Osteocyte (in vitro differentiated cells): Measurements from ENCODE around the gene RASSF7. TPM values are rescaled to one million over a fixed set of nuclear protein-coding genes. Genes with fewer than 3 reads are reported as not detected.

Experiments used
- DNase-seq: peaks from one replicate; pipeline ENCODE4 v3.0.0; 2021; ENCODE audit warnings: mixed read lengths; ENCODE audit not compliant: unreplicated experiment; ENCODE audit errors: extremely low spot score
- H3K27ac Mint-ChIP-seq: one replicate; pipeline ENCODE4 v1.8.0; 2021; ENCODE audit warnings: mild to moderate bottlenecking, mixed read lengths; ENCODE audit not compliant: unreplicated experiment
- H3K27me3 Mint-ChIP-seq: one replicate; pipeline ENCODE4 v1.8.0; 2021; ENCODE audit warnings: mixed read lengths; ENCODE audit not compliant: unreplicated experiment
- H3K36me3 Mint-ChIP-seq: one replicate; pipeline ENCODE4 v1.8.0; 2021; ENCODE audit warnings: mixed read lengths; ENCODE audit not compliant: unreplicated experiment
- H3K4me1 Mint-ChIP-seq: one replicate; pipeline ENCODE4 v1.8.0; 2021; ENCODE audit warnings: mixed read lengths; ENCODE audit not compliant: unreplicated experiment
- H3K4me3 Mint-ChIP-seq: one replicate; pipeline ENCODE4 v1.8.0; 2021; ENCODE audit warnings: mild to moderate bottlenecking, moderate library complexity, mixed read lengths; ENCODE audit not compliant: unreplicated experiment
- H3K9me3 Mint-ChIP-seq: one replicate; pipeline ENCODE4 v1.8.0; 2021; ENCODE audit warnings: mixed read lengths; ENCODE audit not compliant: unreplicated experiment
- CTCF ChIP-seq: fragments of 200-600 bp; sonication (generic); IDR thresholded peaks from 2 replicates; pipeline ENCODE4 v1.5.0; 2021; ENCODE audit warnings: antibody characterized with exemption, mild to moderate bottlenecking, moderate library complexity
- total RNA-seq: library from RNA; stranded (reverse); gene quantifications from 2 replicates; pipeline ENCODE4 v1.2.1, GENCODE V29; 2021

The RASSF7 gene
- total RNA-seq, 1 donor from 2014 or later = 8.0 TPM

- Mint-ChIP-seq H3K4me3 (no peak overlapping the region), H3K9me3 (no peaks in the 10 kb centered on the region), H3K36me3 (peaks cover 31% of the 10 kb centered on the region), H3K27me3 (no peaks in the 10 kb centered on the region), H3K4me1 (peaks cover 2% of the 10 kb centered on the region), H3K27ac (no peak overlapping the region)
- TF ChIP-seq CTCF = no peak
- DNase-seq = no peak
Measured at GRCh38 chr11:607020-607780, 46.4 kb downstream of the RASSF7 start.

- Mint-ChIP-seq H3K4me1 (peaks cover 2% of the 10 kb centered on the region), H3K27me3 (no peaks in the 10 kb centered on the region), H3K9me3 (no peaks in the 10 kb centered on the region), H3K27ac (no peak overlapping the region), H3K36me3 (peaks cover 35% of the 10 kb centered on the region), H3K4me3 (no peak overlapping the region)
- DNase-seq = no peak
- TF ChIP-seq CTCF = no peak
Measured at GRCh38 chr11:607971-608659, 47.3 kb downstream of the RASSF7 start.

GRCh38 chr11:608791-609251 lies 48.1 kb downstream of the RASSF7 start:
- Mint-ChIP-seq H3K27ac (no peak overlapping the region), H3K4me1 (peaks cover 2% of the 10 kb centered on the region), H3K4me3 (no peak overlapping the region), H3K36me3 (peaks cover 33% of the 10 kb centered on the region), H3K27me3 (no peaks in the 10 kb centered on the region), H3K9me3 (no peaks in the 10 kb centered on the region)
- no peak for TF ChIP-seq CTCF
- no peak for DNase-seq

DNA sequence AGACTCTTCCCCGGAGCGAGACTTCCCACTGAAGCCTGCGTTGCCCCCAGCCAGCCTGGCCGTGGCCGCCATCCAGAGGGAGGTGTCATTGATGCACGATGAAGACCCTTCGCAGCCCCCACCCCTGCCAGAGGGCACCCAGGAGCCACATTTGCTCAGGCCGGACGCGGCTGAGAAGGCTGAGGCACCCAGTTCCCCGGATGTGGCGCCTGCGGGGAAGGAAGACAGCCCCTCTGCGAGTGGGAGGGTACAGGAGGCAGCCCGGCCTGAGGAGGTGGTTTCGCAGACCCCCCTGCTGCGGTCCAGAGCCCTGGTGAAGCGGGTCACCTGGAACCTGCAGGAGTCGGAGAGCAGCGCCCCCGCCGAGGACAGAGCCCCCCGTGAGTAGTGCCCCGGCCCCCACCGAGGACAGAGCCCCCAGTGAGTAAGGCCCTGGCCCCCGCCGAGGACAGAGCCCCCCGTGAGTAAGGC lies 48.6 kb downstream of the RASSF7 start:
- no peak overlapping the region for H3K27ac Mint-ChIP-seq
- H3K9me3 Mint-ChIP-seq = no peaks in the 10 kb centered on the region
- H3K4me1 Mint-ChIP-seq = peaks cover 2% of the 10 kb centered on the region
- TF ChIP-seq CTCF = no peak
- no peak for DNase-seq
- H3K36me3 Mint-ChIP-seq = peaks cover 28% of the 10 kb centered on the region
- H3K4me3 Mint-ChIP-seq = no peak overlapping the region
- H3K27me3 Mint-ChIP-seq = no peaks in the 10 kb centered on the region

DNA sequence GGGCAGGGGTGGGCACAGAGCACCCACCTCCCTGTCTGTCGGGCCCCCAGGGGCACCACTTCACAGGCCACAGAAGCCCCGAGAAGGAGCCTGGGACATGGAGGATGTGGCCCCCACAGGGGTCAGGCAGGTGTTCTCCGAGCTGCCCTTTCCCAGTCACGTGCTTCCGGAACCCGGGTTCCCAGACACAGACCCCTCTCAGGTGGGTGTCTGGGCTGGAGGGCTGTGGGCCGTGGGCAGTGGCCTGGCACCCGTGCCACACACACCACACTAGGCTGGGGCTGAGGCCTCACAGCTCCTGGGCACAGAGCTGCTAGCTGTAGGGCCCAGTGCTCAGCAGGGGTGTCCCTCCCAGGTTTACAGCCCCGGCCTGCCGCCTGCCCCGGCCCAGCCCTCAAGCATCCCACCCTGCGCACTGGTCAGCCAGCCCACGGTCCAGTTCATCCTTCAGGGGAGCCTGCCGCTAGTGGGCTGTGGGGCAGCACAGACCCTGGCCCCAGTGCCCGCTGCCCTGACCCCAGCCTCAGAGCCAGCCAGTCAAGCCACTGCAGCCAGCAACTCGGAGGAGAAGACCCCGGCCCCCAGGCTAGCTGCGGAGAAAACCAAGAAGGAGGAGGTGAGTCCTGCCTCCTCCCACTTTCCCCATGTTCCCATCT lies 49.5 kb downstream of the RASSF7 start:
- Mint-ChIP-seq H3K27ac (no peak overlapping the region), H3K4me3 (no peak overlapping the region), H3K27me3 (no peaks in the 10 kb centered on the region), H3K9me3 (no peaks in the 10 kb centered on the region), H3K36me3 (peaks cover 24% of the 10 kb centered on the region), H3K4me1 (peaks cover 5% of the 10 kb centered on the region)
- TF ChIP-seq CTCF = no peak
- no peak for DNase-seq
